ENCODE measurements around the gene PANX3. TPM values are rescaled to one million over a fixed set of nuclear protein-coding genes. Genes with fewer than 3 reads are reported as not detected.

PANX3 gene
- total and polyA plus RNA-seq, 9 donors: not detected

DNA sequence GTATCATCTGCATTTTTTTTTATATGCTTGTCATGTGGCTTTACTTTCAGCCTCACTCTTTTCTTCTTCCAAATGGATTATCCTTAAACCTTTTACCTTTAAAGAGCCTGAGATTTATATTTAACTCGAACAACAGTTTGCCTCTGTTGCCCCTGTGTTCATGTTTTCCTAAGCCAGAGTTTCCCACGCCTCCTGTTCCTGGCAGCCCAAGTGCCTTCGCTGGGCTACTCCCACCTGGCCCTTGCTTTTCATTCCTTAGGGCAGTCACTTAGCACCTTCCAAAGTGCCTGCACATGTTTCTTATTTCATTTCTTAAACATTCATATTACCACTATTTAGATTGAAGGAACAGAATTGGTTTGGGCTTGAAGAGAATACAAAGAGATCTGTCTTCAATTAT is 24.7 kb downstream of the PANX3 start:
- no peak for DNase-seq
- H3K27ac ChIP-seq: no peak overlapping the region
- H3K4me1 ChIP-seq (ENCODE audit: insufficient read depth): no peaks in the 10 kb centered on the region
- WGBS, 3 donors: 41 to 52% (median 48%) methylated on average over 3 of the region's 3 CpGs
- no peaks in the 10 kb centered on the region for H3K9me3 ChIP-seq
- intact Hi-C loops (cut with DNase I): no loop called here
- H3K36me3 ChIP-seq: no peaks in the 10 kb centered on the region
- TF ChIP-seq POLR2A (IDR thresholded peaks at IDR 0.05): no peak
- H3K27me3 ChIP-seq: no peaks in the 10 kb centered on the region
- H3K4me3 ChIP-seq: no peak overlapping the region

DNA sequence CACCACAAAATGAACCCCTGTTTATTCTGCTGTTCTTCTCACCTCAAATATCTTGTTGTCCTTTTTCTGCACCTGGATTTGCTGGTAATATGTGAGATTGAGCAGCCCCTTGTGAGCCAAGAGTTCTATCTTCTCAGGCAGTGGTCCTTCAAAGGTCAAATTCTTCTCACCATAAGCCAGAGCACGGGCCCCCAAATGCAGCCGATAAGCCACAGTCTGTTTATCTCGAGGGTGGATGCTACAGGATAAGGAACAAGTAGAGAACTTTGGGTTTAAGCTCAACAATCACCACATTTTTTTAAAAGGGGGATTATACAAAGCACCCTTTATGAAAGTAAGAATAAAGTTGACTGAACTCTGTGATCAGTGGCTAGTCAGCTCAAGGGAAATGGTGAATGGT is 27.3 kb downstream of the PANX3 start:
- H3K27me3 ChIP-seq: no peaks in the 10 kb centered on the region
- DNase-seq: no peak
- WGBS, 3 donors: 86 to 90% (median 89%) methylated on average over 3 of the region's 3 CpGs
- no peak overlapping the region for H3K27ac ChIP-seq
- H3K4me3 ChIP-seq: no peak overlapping the region
- TF ChIP-seq, protein P1, sequence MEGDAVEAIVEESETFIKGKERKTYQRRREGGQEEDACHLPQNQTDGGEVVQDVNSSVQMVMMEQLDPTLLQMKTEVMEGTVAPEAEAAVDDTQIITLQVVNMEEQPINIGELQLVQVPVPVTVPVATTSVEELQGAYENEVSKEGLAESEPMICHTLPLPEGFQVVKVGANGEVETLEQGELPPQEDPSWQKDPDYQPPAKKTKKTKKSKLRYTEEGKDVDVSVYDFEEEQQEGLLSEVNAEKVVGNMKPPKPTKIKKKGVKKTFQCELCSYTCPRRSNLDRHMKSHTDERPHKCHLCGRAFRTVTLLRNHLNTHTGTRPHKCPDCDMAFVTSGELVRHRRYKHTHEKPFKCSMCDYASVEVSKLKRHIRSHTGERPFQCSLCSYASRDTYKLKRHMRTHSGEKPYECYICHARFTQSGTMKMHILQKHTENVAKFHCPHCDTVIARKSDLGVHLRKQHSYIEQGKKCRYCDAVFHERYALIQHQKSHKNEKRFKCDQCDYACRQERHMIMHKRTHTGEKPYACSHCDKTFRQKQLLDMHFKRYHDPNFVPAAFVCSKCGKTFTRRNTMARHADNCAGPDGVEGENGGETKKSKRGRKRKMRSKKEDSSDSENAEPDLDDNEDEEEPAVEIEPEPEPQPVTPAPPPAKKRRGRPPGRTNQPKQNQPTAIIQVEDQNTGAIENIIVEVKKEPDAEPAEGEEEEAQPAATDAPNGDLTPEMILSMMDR (IDR thresholded peaks at IDR 0.05): no peak
- TF ChIP-seq POLR2A (IDR thresholded peaks at IDR 0.05): no peak
- TF ChIP-seq EP300 (IDR thresholded peaks at IDR 0.05): no peak
- no peaks in the 10 kb centered on the region for H3K4me1 ChIP-seq (ENCODE audit: insufficient read depth)
- no peaks in the 10 kb centered on the region for H3K9me3 ChIP-seq
- intact Hi-C loops (cut with DNase I): no loop called here
- no peaks in the 10 kb centered on the region for H3K36me3 ChIP-seq

DNA sequence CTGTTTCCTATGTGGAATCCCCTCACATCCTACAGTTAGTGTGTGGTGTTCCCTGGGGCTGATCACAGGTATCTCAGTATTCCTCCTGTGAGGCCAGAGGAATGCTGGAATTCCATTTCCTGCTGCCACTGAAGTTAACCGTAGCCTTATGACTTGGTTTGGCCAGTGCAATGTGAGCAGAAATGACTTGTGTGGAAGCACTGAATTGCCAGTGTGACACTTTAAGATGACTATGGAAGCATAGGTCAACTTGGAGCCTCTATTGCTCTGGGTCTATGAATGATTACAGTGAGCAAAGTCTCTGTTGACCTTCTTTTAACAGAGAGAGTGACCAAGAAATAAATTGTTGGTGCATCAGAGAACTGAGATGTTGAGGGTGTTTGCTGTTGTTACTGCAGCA is 28.0 kb downstream of the PANX3 start:
- 68 to 84% (median 83%) methylated on average over 1 of the region's 1 CpG for WGBS, 3 donors
- H3K4me3 ChIP-seq: no peak overlapping the region
- H3K27ac ChIP-seq: no peak overlapping the region
- no peaks in the 10 kb centered on the region for H3K27me3 ChIP-seq
- H3K36me3 ChIP-seq: no peaks in the 10 kb centered on the region
- intact Hi-C loops (cut with DNase I): no loop called here
- H3K4me1 ChIP-seq (ENCODE audit: insufficient read depth): no peaks in the 10 kb centered on the region
- H3K9me3 ChIP-seq: no peaks in the 10 kb centered on the region
- TF ChIP-seq, protein P1 (IDR thresholded peaks at IDR 0.05): no peak
- TF ChIP-seq EP300 (IDR thresholded peaks at IDR 0.05): no peak
- TF ChIP-seq POLR2A (IDR thresholded peaks at IDR 0.05): no peak
- DNase-seq: no peak

DNA sequence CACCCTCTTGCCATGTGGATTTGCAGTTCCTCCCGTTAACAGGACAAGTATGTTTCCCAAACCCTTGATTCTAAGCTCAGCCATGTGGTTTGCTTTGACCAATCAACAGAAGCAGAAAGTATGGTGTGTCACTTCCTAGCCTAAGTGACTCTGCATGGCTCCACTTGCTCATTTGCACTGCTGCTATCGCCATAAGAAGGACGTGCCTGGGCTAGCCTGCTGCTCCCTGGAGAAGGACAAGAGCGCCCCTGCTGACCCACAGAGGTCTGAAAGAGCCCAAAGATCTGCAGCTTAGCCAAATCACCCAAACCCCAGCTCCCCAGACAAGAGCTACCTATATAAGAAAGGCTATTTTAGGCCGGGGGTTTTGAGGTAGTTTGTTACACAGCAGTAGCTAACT is 29.4 kb downstream of the PANX3 start:
- intact Hi-C loops (cut with DNase I): no loop called here
- no peak overlapping the region for H3K27ac ChIP-seq
- no peak for DNase-seq
- no peaks in the 10 kb centered on the region for H3K27me3 ChIP-seq
- H3K4me3 ChIP-seq: no peak overlapping the region
- no peaks in the 10 kb centered on the region for H3K4me1 ChIP-seq (ENCODE audit: insufficient read depth)
- WGBS, 3 donors: 80 to 82% (median 81%) methylated on average over 5 of the region's 5 CpGs
- no peaks in the 10 kb centered on the region for H3K36me3 ChIP-seq
- H3K9me3 ChIP-seq: no peaks in the 10 kb centered on the region
- TF ChIP-seq EP300 (IDR thresholded peaks at IDR 0.05): no peak
- no peak for TF ChIP-seq POLR2A (IDR thresholded peaks at IDR 0.05)
- TF ChIP-seq, protein P1 (IDR thresholded peaks at IDR 0.05): no peak

DNA sequence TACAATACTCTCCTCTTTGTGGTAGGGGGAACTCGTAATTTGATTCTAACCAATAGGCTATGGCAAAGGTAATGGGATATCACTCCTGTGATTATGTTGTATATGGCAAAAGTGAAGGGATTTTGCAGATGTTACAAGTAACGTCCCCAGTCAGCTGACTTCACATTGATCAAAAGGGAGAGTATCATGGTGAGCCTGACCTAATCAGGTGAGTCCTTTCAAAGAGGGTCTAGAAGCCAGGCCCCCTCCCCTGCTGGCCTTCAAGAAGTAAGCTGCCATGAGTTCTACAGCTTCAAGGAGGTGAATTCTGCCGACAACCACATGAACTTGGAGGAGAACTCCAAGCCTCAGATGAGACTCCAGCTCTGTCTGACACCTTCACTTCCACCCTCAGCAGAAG is 31.4 kb downstream of the PANX3 start:
- intact Hi-C loops (cut with DNase I): no loop called here

More for the DNA sequence above, 31.4 kb downstream of the PANX3 start:
- Histone ChIP-seq H3K4me1 (ENCODE audit: insufficient read depth) (no peaks in the 10 kb centered on the region), H3K9me3 (no peaks in the 10 kb centered on the region), H3K27ac (no peak overlapping the region), H3K27me3 (no peaks in the 10 kb centered on the region), H3K36me3 (no peaks in the 10 kb centered on the region), H3K4me3 (no peak overlapping the region)
- TF ChIP-seq, protein P1 (IDR thresholded peaks at IDR 0.05): no peak
- TF ChIP-seq POLR2A (IDR thresholded peaks at IDR 0.05) (no peak), EP300 (IDR thresholded peaks at IDR 0.05) (no peak)
- 82 to 92% (median 90%) methylated on average over 3 of the region's 3 CpGs for WGBS, 3 donors
- no peak for DNase-seq

Measured in ovary (tissue), 9 donors.